CD4-positive, alpha-beta memory T cell (primary cell): ENCODE measurements around the gene TMEM156. TPM values are rescaled to one million over a fixed set of nuclear protein-coding genes. Genes with fewer than 3 reads are reported as not detected.

Experiments
- CTCF ChIA-PET: fragments of 350-600 bp; sonication (Branson Sonifier 250); formaldehyde crosslinking; loops from one replicate; lab custom pipeline; 2021; ENCODE audit warnings: inconsistent platforms; ENCODE audit not compliant: partially characterized antibody; lab: Charles Lee
- POLR2A ChIA-PET: fragments of 350-600 bp; sonication (Branson Sonifier 250); formaldehyde crosslinking; loops from one replicate; lab custom pipeline; 2021; ENCODE audit not compliant: partially characterized antibody; lab: Charles Lee
- DNase-seq, 5 donors: peaks; one replicate each; pipeline versions ENCODE4 v3.0.0 to v3.0.0-alpha.2; 2020 to 2022; ENCODE audit warnings: mixed read lengths in 1 of 5
- H3K27ac ChIP-seq: one replicate; pipeline ENCODE4 v1.7.0; 2013; ENCODE audit warnings: low read depth, low read length
- H3K27me3 ChIP-seq: 2 replicates; pipeline ENCODE4 v1.7.0; 2013; ENCODE audit warnings: mild to moderate bottlenecking, low read length, moderate library complexity; ENCODE audit not compliant: insufficient read depth
- H3K36me3 ChIP-seq: 2 replicates; pipeline ENCODE4 v1.7.0; 2013; ENCODE audit warnings: mild to moderate bottlenecking, low read length, moderate library complexity; ENCODE audit not compliant: insufficient read depth
- H3K4me1 ChIP-seq: 2 replicates; pipeline ENCODE4 v1.7.0; 2013; ENCODE audit warnings: mild to moderate bottlenecking, low read length, moderate library complexity; ENCODE audit not compliant: insufficient read depth
- H3K4me3 ChIP-seq, 2 donors: one replicate each; pipeline ENCODE4 v1.7.0; 2013; ENCODE audit warnings: low read length in 2 of 2, mild to moderate bottlenecking in 1 of 2
- H3K9me3 ChIP-seq, 2 donors: one replicate each; pipeline ENCODE4 v1.7.0; 2013; ENCODE audit warnings: low read length in 2 of 2, control low read depth in 1 of 2; ENCODE audit not compliant: control insufficient read depth in 1 of 2
- H3K27ac Mint-ChIP-seq, 7 donors: one replicate each; pipeline ENCODE4 v1.8.0; 2020 to 2021; ENCODE audit warnings: mixed read lengths in 7 of 7, mild to moderate bottlenecking in 6 of 7, inconsistent platforms in 3 of 7, moderate library complexity in 3 of 7
- H3K27me3 Mint-ChIP-seq, 2 donors: one replicate each; pipeline ENCODE4 v1.8.0; 2020 to 2021; ENCODE audit warnings: mixed read lengths in 2 of 2
- H3K36me3 Mint-ChIP-seq, 2 donors: one replicate each; pipeline ENCODE4 v1.8.0; 2020 to 2021; ENCODE audit warnings: mixed read lengths in 2 of 2, inconsistent platforms in 1 of 2, mild to moderate bottlenecking in 1 of 2
- H3K4me1 Mint-ChIP-seq, 4 donors: one replicate each; pipeline ENCODE4 v1.8.0; 2020 to 2021; ENCODE audit warnings: mixed read lengths in 4 of 4, mild to moderate bottlenecking in 1 of 4
- H3K4me3 Mint-ChIP-seq, 8 donors: one replicate each; pipeline ENCODE4 v1.8.0; 2020 to 2021; ENCODE audit warnings: mixed read lengths in 8 of 8, mild to moderate bottlenecking in 7 of 8, moderate library complexity in 6 of 8, inconsistent platforms in 3 of 8
- H3K9me3 Mint-ChIP-seq, 8 donors: one replicate each; pipeline ENCODE4 v1.8.0; 2020 to 2021; ENCODE audit warnings: mixed read lengths in 8 of 8, mild to moderate bottlenecking in 5 of 8, inconsistent platforms in 3 of 8, moderate library complexity in 1 of 8
- intact Hi-C: fragments of 100-400 bp; cut with micrococcal nuclease; formaldehyde crosslinking; loops from one replicate; pipeline ENCODE4 v1.15.1; 2023
- polyA plus RNA-seq, 2 donors: library from polyadenylated mRNA; unstranded; fragments of 300-500 nt; fragmentation: Illumina TruSeq; gene quantifications; one replicate each; pipeline ENCODE4 v1.2.3, GENCODE V29; 2021
- total RNA-seq, 2 experiments: library from RNA; stranded (reverse); gene quantifications; one replicate each; pipeline ENCODE4 v1.2.3, GENCODE V29; 2021

Gene TMEM156
- total and polyA plus RNA-seq, 4 experiments from 2014 or later: 16.8 to 53.1 (median 32.8) TPM

- H3K27me3 ChIP-seq: no peaks in the 10 kb centered on the region
- H3K27me3 Mint-ChIP-seq: no peaks in the 10 kb centered on the region
- intact Hi-C loops: no loop called here
- no peaks in the 10 kb centered on the region for H3K36me3 ChIP-seq
- no peaks in the 10 kb centered on the region for H3K9me3 ChIP-seq
- peaks cover 0 to 5% (median 2%) of the 10 kb centered on the region in 4 donors for H3K4me1 Mint-ChIP-seq
- H3K27ac Mint-ChIP-seq: no peak overlapping the region
- no peaks in the 10 kb centered on the region for H3K4me1 ChIP-seq
- CTCF ChIA-PET: interaction anchor here (1.0 kb wide), 1 partner anchor 22 kb away, joined by 3 read pairs; no protein-coding TSS in a partner anchor
- no peak overlapping the region for H3K4me3 Mint-ChIP-seq
- H3K4me3 ChIP-seq: no peak overlapping the region
- H3K9me3 Mint-ChIP-seq: no peaks in the 10 kb centered on the region
- no peak for DNase-seq
- no peaks in the 10 kb centered on the region for H3K36me3 Mint-ChIP-seq
- H3K27ac ChIP-seq: no peak overlapping the region
- POLR2A ChIA-PET: no interaction called here
Measured at GRCh38 chr4:38920677-38921076, 111.5 kb downstream of the TMEM156 start.

GRCh38 chr4:38920186-38920585, 112.0 kb downstream of the TMEM156 start:
- CTCF ChIA-PET: interaction anchor here (1.0 kb wide), 1 partner anchor 22 kb away, joined by 3 read pairs; no protein-coding TSS in a partner anchor

DNA sequence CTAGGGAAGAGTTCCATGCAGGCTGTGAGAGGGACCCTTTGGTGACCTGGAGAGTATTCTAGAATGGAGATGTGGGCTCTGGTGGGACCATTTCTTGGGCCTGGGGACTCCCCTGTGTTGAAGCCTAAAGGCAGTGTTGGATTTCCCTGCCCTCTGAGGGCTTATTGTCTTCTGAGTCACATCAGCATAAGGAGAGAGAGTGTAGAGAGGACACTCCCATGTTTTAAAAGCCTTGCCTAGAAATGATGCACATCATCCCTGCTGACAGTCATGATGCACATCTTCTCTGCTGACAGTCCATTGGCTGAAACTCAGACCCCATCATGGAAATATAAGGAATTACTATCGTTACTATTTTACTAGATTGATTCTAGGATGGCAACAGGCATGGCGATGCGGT, 112.7 kb downstream of the TMEM156 start:
- Histone ChIP-seq H3K27me3 (no peaks in the 10 kb centered on the region), H3K4me1 (peaks cover 10% of the 10 kb centered on the region), H3K27ac (no peak overlapping the region), H3K9me3 (no peaks in the 10 kb centered on the region), H3K36me3 (no peaks in the 10 kb centered on the region), H3K4me3 (no peak overlapping the region)
- Mint-ChIP-seq H3K36me3 (no peaks in the 10 kb centered on the region), H3K4me3 (no peak overlapping the region), H3K27me3 (no peaks in the 10 kb centered on the region), H3K27ac (no peak overlapping the region), H3K9me3 (no peaks in the 10 kb centered on the region), H3K4me1 (peaks cover 9 to 13% (median 10%) of the 10 kb centered on the region in 4 donors)
- intact Hi-C loops: no loop called here
- no peak for DNase-seq
- CTCF ChIA-PET: interaction anchor here (0.7 kb wide), 1 partner anchor 216 kb away, joined by 4 read pairs; no protein-coding TSS in a partner anchor
- POLR2A ChIA-PET: no interaction called here

More at GRCh38 chr4:38920186-38920585, 112.0 kb downstream of the TMEM156 start:
- H3K36me3 Mint-ChIP-seq: no peaks in the 10 kb centered on the region
- no peaks in the 10 kb centered on the region for H3K9me3 ChIP-seq
- no peak overlapping the region for H3K4me3 Mint-ChIP-seq
- POLR2A ChIA-PET: no interaction called here
- H3K36me3 ChIP-seq: no peaks in the 10 kb centered on the region
- intact Hi-C loops: no loop called here
- H3K27ac ChIP-seq: no peak overlapping the region
- peaks cover 2 to 8% (median 4%) of the 10 kb centered on the region in 4 donors for H3K4me1 Mint-ChIP-seq
- H3K4me1 ChIP-seq: peaks cover 3% of the 10 kb centered on the region
- H3K27me3 ChIP-seq: no peaks in the 10 kb centered on the region
- no peaks in the 10 kb centered on the region for H3K27me3 Mint-ChIP-seq
- H3K9me3 Mint-ChIP-seq: no peaks in the 10 kb centered on the region
- DNase-seq: no peak
- no peak overlapping the region for H3K27ac Mint-ChIP-seq
- no peak overlapping the region for H3K4me3 ChIP-seq

- H3K4me3 Mint-ChIP-seq: no peak overlapping the region
- peaks cover 10% of the 10 kb centered on the region for H3K4me1 ChIP-seq
- peaks cover 9 to 13% (median 9%) of the 10 kb centered on the region in 4 donors for H3K4me1 Mint-ChIP-seq
- H3K27ac Mint-ChIP-seq: no peak overlapping the region
- H3K9me3 ChIP-seq: no peaks in the 10 kb centered on the region
- ChIA-PET POLR2A (no interaction called here), CTCF (interaction anchor here (0.6 to 2.8 kb wide), 3 partner anchors 15 to 217 kb away, joined by 3 to 10 read pairs (median 9); no protein-coding TSS in a partner anchor)
- no peak overlapping the region for H3K27ac ChIP-seq
- DNase-seq: no peak
- intact Hi-C loops: no loop called here
- no peaks in the 10 kb centered on the region for H3K27me3 Mint-ChIP-seq
- H3K36me3 ChIP-seq: no peaks in the 10 kb centered on the region
- no peaks in the 10 kb centered on the region for H3K27me3 ChIP-seq
- H3K36me3 Mint-ChIP-seq: no peaks in the 10 kb centered on the region
- H3K4me3 ChIP-seq: no peak overlapping the region
- no peaks in the 10 kb centered on the region for H3K9me3 Mint-ChIP-seq
Measured at GRCh38 chr4:38917481-38918025, 114.7 kb downstream of the TMEM156 start.

Other genes starting within 250 kb of the TMEM156 start
- gene TLR10, start 249.4 kb downstream of the TMEM156 start, total RNA-seq: under 1 TPM; 0.20 to 0.28 TPM
- gene TLR10, start 249.4 kb downstream of the TMEM156 start, polyA plus RNA-seq: 1 to 10 TPM in 1 of 2 donors, not detected in 1; 1.1 TPM
- gene TLR1, start 227.6 kb downstream of the TMEM156 start, total RNA-seq: 10 to 100 TPM; 20.6 to 24.3 TPM
- gene TLR1, start 227.6 kb downstream of the TMEM156 start, polyA plus RNA-seq: 10 to 100 TPM; 16.2 to 19.2 TPM
- gene TLR6, start 175.6 kb downstream of the TMEM156 start, total RNA-seq: 1 to 10 TPM; 7.3 to 7.7 TPM
- gene TLR6, start 175.6 kb downstream of the TMEM156 start, polyA plus RNA-seq: under 1 TPM; 0.03 to 0.89 TPM
- under 1 TPM; 0.09 to 0.44 TPM for gene FAM114A1, start 164.6 kb downstream of the TMEM156 start, total RNA-seq
- under 1 TPM in 1 of 2 donors, not detected in 1; 0.64 TPM for gene FAM114A1, start 164.6 kb downstream of the TMEM156 start, polyA plus RNA-seq
- gene KLHL5, start 29.8 kb upstream of the TMEM156 start, total RNA-seq: 10 to 100 TPM; 37.6 to 38.4 TPM
- 10 to 100 TPM; 18.6 to 23.1 TPM for gene KLHL5, start 29.8 kb upstream of the TMEM156 start, polyA plus RNA-seq
- gene WDR19, start 150.1 kb upstream of the TMEM156 start, total RNA-seq: 10 to 100 TPM; 31.6 to 36.8 TPM
- gene WDR19, start 150.1 kb upstream of the TMEM156 start, polyA plus RNA-seq: 1 to 10 TPM; 2.3 to 5.5 TPM